CD4-positive, alpha-beta memory T cell (primary cell): ENCODE data around the gene SLC6A1. TPM values are rescaled to one million over a fixed set of nuclear protein-coding genes. Genes with fewer than 3 reads are reported as not detected.

Experiments
- CTCF ChIA-PET: fragments of 350-600 bp; sonication (Branson Sonifier 250); formaldehyde crosslinking; loops from one replicate; lab custom pipeline; 2021; ENCODE audit warnings: inconsistent platforms; ENCODE audit not compliant: partially characterized antibody; lab: Charles Lee
- POLR2A ChIA-PET: fragments of 350-600 bp; sonication (Branson Sonifier 250); formaldehyde crosslinking; loops from one replicate; lab custom pipeline; 2021; ENCODE audit not compliant: partially characterized antibody; lab: Charles Lee
- DNase-seq, 5 donors: peaks; one replicate each; pipeline versions ENCODE4 v3.0.0 to v3.0.0-alpha.2; 2020 to 2022; ENCODE audit warnings: mixed read lengths in 1 of 5
- H3K27ac ChIP-seq: one replicate; pipeline ENCODE4 v1.7.0; 2013; ENCODE audit warnings: low read depth, low read length
- H3K27me3 ChIP-seq: 2 replicates; pipeline ENCODE4 v1.7.0; 2013; ENCODE audit warnings: mild to moderate bottlenecking, low read length, moderate library complexity; ENCODE audit not compliant: insufficient read depth
- H3K36me3 ChIP-seq: 2 replicates; pipeline ENCODE4 v1.7.0; 2013; ENCODE audit warnings: mild to moderate bottlenecking, low read length, moderate library complexity; ENCODE audit not compliant: insufficient read depth
- H3K4me1 ChIP-seq: 2 replicates; pipeline ENCODE4 v1.7.0; 2013; ENCODE audit warnings: mild to moderate bottlenecking, low read length, moderate library complexity; ENCODE audit not compliant: insufficient read depth
- H3K4me3 ChIP-seq, 2 donors: one replicate each; pipeline ENCODE4 v1.7.0; 2013; ENCODE audit warnings: low read length in 2 of 2, mild to moderate bottlenecking in 1 of 2
- H3K9me3 ChIP-seq, 2 donors: one replicate each; pipeline ENCODE4 v1.7.0; 2013; ENCODE audit warnings: low read length in 2 of 2, control low read depth in 1 of 2; ENCODE audit not compliant: control insufficient read depth in 1 of 2
- H3K27ac Mint-ChIP-seq, 7 donors: one replicate each; pipeline ENCODE4 v1.8.0; 2020 to 2021; ENCODE audit warnings: mixed read lengths in 7 of 7, mild to moderate bottlenecking in 6 of 7, inconsistent platforms in 3 of 7, moderate library complexity in 3 of 7
- H3K27me3 Mint-ChIP-seq, 2 donors: one replicate each; pipeline ENCODE4 v1.8.0; 2020 to 2021; ENCODE audit warnings: mixed read lengths in 2 of 2
- H3K36me3 Mint-ChIP-seq, 2 donors: one replicate each; pipeline ENCODE4 v1.8.0; 2020 to 2021; ENCODE audit warnings: mixed read lengths in 2 of 2, inconsistent platforms in 1 of 2, mild to moderate bottlenecking in 1 of 2
- H3K4me1 Mint-ChIP-seq, 4 donors: one replicate each; pipeline ENCODE4 v1.8.0; 2020 to 2021; ENCODE audit warnings: mixed read lengths in 4 of 4, mild to moderate bottlenecking in 1 of 4
- H3K4me3 Mint-ChIP-seq, 8 donors: one replicate each; pipeline ENCODE4 v1.8.0; 2020 to 2021; ENCODE audit warnings: mixed read lengths in 8 of 8, mild to moderate bottlenecking in 7 of 8, moderate library complexity in 6 of 8, inconsistent platforms in 3 of 8
- H3K9me3 Mint-ChIP-seq, 8 donors: one replicate each; pipeline ENCODE4 v1.8.0; 2020 to 2021; ENCODE audit warnings: mixed read lengths in 8 of 8, mild to moderate bottlenecking in 5 of 8, inconsistent platforms in 3 of 8, moderate library complexity in 1 of 8
- intact Hi-C: fragments of 100-400 bp; cut with micrococcal nuclease; formaldehyde crosslinking; loops from one replicate; pipeline ENCODE4 v1.15.1; 2023
- polyA plus RNA-seq, 2 donors: library from polyadenylated mRNA; unstranded; fragments of 300-500 nt; fragmentation: Illumina TruSeq; gene quantifications; one replicate each; pipeline ENCODE4 v1.2.3, GENCODE V29; 2021
- total RNA-seq, 2 experiments: library from RNA; stranded (reverse); gene quantifications; one replicate each; pipeline ENCODE4 v1.2.3, GENCODE V29; 2021

Gene SLC6A1
- total and polyA plus RNA-seq, 4 experiments from 2014 or later, result not detected

- no peaks in the 10 kb centered on the region for H3K27me3 ChIP-seq
- Mint-ChIP-seq H3K27me3 (peaks cover 6 to 15% of the 10 kb centered on the region in 2 donors), H3K4me3 (no peak overlapping the region), H3K36me3 (no peaks in the 10 kb centered on the region), H3K27ac (no peak overlapping the region), H3K4me1 (no peaks in the 10 kb centered on the region), H3K9me3 (peaks cover 0 to 4% (median 3%) of the 10 kb centered on the region in 8 donors)
- ChIA-PET CTCF (no interaction called here), POLR2A (no interaction called here)
- H3K4me3 ChIP-seq, result no peak overlapping the region
- no peaks in the 10 kb centered on the region for H3K36me3 ChIP-seq
- intact Hi-C loops, result no loop called here
- no peak for DNase-seq
- no peaks in the 10 kb centered on the region for H3K4me1 ChIP-seq
- H3K27ac ChIP-seq, result no peak overlapping the region
- H3K9me3 ChIP-seq, result no peaks in the 10 kb centered on the region
Observed at GRCh38 chr3:11077466-11077865, 84.9 kb downstream of the SLC6A1 start.

GRCh38 chr3:11078826-11079515 is 86.4 kb downstream of the SLC6A1 start:
- intact Hi-C loops, result no loop called here
- peaks cover 0 to 4% (median under 1%) of the 10 kb centered on the region in 8 donors for H3K9me3 Mint-ChIP-seq
- no peak for DNase-seq

GRCh38 chr3:11080492-11080891 is 87.9 kb downstream of the SLC6A1 start:
- H3K36me3 Mint-ChIP-seq, result no peaks in the 10 kb centered on the region
- no peak for DNase-seq
- no peaks in the 10 kb centered on the region for H3K4me1 Mint-ChIP-seq
- H3K27ac Mint-ChIP-seq, result no peak overlapping the region
- Histone ChIP-seq H3K36me3 (no peaks in the 10 kb centered on the region), H3K4me3 (no peak overlapping the region), H3K9me3 (no peaks in the 10 kb centered on the region), H3K4me1 (no peaks in the 10 kb centered on the region), H3K27ac (no peak overlapping the region), H3K27me3 (no peaks in the 10 kb centered on the region)
- H3K27me3 Mint-ChIP-seq, result peaks cover 6 to 8% of the 10 kb centered on the region in 2 donors
- no peak overlapping the region for H3K4me3 Mint-ChIP-seq
- CTCF ChIA-PET, result no interaction called here
- peaks cover 0 to 4% (median 0%) of the 10 kb centered on the region in 8 donors for H3K9me3 Mint-ChIP-seq
- intact Hi-C loops, result no loop called here
- POLR2A ChIA-PET, result no interaction called here

More at GRCh38 chr3:11078826-11079515, 86.4 kb downstream of the SLC6A1 start:
- no peaks in the 10 kb centered on the region for H3K9me3 ChIP-seq
- no peaks in the 10 kb centered on the region for H3K27me3 ChIP-seq
- Mint-ChIP-seq H3K4me3 (no peak overlapping the region), H3K27me3 (peaks cover 6 to 12% of the 10 kb centered on the region in 2 donors), H3K36me3 (no peaks in the 10 kb centered on the region), H3K27ac (peak overlapping the region in 1 of 7 donors; percentile 2), H3K4me1 (no peaks in the 10 kb centered on the region)
- H3K4me1 ChIP-seq, result no peaks in the 10 kb centered on the region
- H3K4me3 ChIP-seq, result no peak overlapping the region
- CTCF ChIA-PET, result no interaction called here
- no peak overlapping the region for H3K27ac ChIP-seq
- no peaks in the 10 kb centered on the region for H3K36me3 ChIP-seq
- POLR2A ChIA-PET, result no interaction called here

- POLR2A ChIA-PET, result no interaction called here
- no peaks in the 10 kb centered on the region for H3K36me3 Mint-ChIP-seq
- H3K9me3 ChIP-seq, result no peaks in the 10 kb centered on the region
- no peak for DNase-seq
- intact Hi-C loops, result no loop called here
- no peak overlapping the region for H3K27ac ChIP-seq
- no peak overlapping the region for H3K4me3 Mint-ChIP-seq
- peaks cover 2 to 6% of the 10 kb centered on the region in 2 donors for H3K27me3 Mint-ChIP-seq
- no peaks in the 10 kb centered on the region for H3K4me1 ChIP-seq
- H3K36me3 ChIP-seq, result no peaks in the 10 kb centered on the region
- H3K9me3 Mint-ChIP-seq, result no peaks in the 10 kb centered on the region
- H3K27ac Mint-ChIP-seq, result no peak overlapping the region
- H3K27me3 ChIP-seq, result no peaks in the 10 kb centered on the region
- CTCF ChIA-PET, result no interaction called here
- H3K4me3 ChIP-seq, result no peak overlapping the region
- no peaks in the 10 kb centered on the region for H3K4me1 Mint-ChIP-seq
Observed at GRCh38 chr3:11084098-11084497, 91.5 kb downstream of the SLC6A1 start.

DNA sequence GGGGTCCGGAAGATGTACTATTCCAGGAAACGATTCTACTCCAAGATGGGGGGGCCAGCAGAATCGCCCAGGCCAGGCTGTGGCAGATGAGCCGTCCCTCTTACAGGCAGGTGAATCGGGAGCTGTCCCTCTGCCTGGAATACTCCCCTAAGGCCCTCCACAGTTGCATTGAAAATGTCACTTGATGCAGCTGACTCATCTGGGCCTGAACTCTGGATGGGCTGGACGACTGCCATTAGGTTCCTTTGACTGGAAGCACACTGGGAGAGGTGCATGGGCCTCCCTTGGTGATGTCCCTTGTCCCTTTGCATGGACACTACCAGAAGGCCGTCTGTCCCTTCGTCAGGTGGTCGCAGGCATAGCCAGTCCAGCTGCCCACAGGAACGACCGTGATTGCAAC is 92.1 kb downstream of the SLC6A1 start:
- no peak overlapping the region for H3K27ac Mint-ChIP-seq
- CTCF ChIA-PET, result no interaction called here
- intact Hi-C loops, result no loop called here

GRCh38 chr3:11085093-11085840 is 92.7 kb downstream of the SLC6A1 start:
- CTCF ChIA-PET, result no interaction called here
- Histone ChIP-seq H3K27me3 (no peaks in the 10 kb centered on the region), H3K9me3 (no peaks in the 10 kb centered on the region), H3K36me3 (no peaks in the 10 kb centered on the region), H3K27ac (no peak overlapping the region), H3K4me3 (no peak overlapping the region), H3K4me1 (no peaks in the 10 kb centered on the region)
- H3K36me3 Mint-ChIP-seq, result no peaks in the 10 kb centered on the region
- no peaks in the 10 kb centered on the region for H3K4me1 Mint-ChIP-seq
- H3K4me3 Mint-ChIP-seq, result no peak overlapping the region
- H3K27ac Mint-ChIP-seq, result no peak overlapping the region
- H3K27me3 Mint-ChIP-seq, result peaks cover 2 to 6% of the 10 kb centered on the region in 2 donors
- POLR2A ChIA-PET, result no interaction called here
- DNase-seq, result no peak
- intact Hi-C loops, result no loop called here
- no peaks in the 10 kb centered on the region for H3K9me3 Mint-ChIP-seq

More for the DNA sequence above, 92.1 kb downstream of the SLC6A1 start:
- Mint-ChIP-seq H3K27me3 (peaks cover 2 to 6% of the 10 kb centered on the region in 2 donors), H3K4me3 (no peak overlapping the region), H3K36me3 (no peaks in the 10 kb centered on the region), H3K4me1 (no peaks in the 10 kb centered on the region), H3K9me3 (no peaks in the 10 kb centered on the region)
- DNase-seq, result no peak
- Histone ChIP-seq H3K9me3 (no peaks in the 10 kb centered on the region), H3K27ac (no peak overlapping the region), H3K4me1 (no peaks in the 10 kb centered on the region), H3K4me3 (no peak overlapping the region), H3K27me3 (no peaks in the 10 kb centered on the region), H3K36me3 (no peaks in the 10 kb centered on the region)
- POLR2A ChIA-PET, result no interaction called here

GRCh38 chr3:11086856-11087255 is 94.3 kb downstream of the SLC6A1 start:
- Mint-ChIP-seq H3K9me3 (no peaks in the 10 kb centered on the region), H3K4me3 (no peak overlapping the region), H3K27ac (no peak overlapping the region), H3K36me3 (no peaks in the 10 kb centered on the region), H3K27me3 (peaks cover 2 to 6% of the 10 kb centered on the region in 2 donors), H3K4me1 (no peaks in the 10 kb centered on the region)
- intact Hi-C loops, result no loop called here
- H3K4me3 ChIP-seq, result no peak overlapping the region
- no peaks in the 10 kb centered on the region for H3K27me3 ChIP-seq
- H3K4me1 ChIP-seq, result no peaks in the 10 kb centered on the region
- no peaks in the 10 kb centered on the region for H3K9me3 ChIP-seq
- POLR2A ChIA-PET, result no interaction called here
- no peak for DNase-seq
- no peak overlapping the region for H3K27ac ChIP-seq
- no peaks in the 10 kb centered on the region for H3K36me3 ChIP-seq
- CTCF ChIA-PET, result no interaction called here
